HG02610 (cell line): Measurements from ENCODE around the gene PRAC2.
A peak's percentile ranks its signal among the peaks of the same experiment; 100 is the strongest.

Experiments
- ATAC-seq: cut with Tn5 transposase; IDR thresholded peaks from one replicate; pipeline ENCODE4 v1.9.1; 2021; ENCODE audit warnings: mild to moderate bottlenecking, moderate library complexity; ENCODE audit not compliant: unreplicated experiment

Gene PRAC2

DNA sequence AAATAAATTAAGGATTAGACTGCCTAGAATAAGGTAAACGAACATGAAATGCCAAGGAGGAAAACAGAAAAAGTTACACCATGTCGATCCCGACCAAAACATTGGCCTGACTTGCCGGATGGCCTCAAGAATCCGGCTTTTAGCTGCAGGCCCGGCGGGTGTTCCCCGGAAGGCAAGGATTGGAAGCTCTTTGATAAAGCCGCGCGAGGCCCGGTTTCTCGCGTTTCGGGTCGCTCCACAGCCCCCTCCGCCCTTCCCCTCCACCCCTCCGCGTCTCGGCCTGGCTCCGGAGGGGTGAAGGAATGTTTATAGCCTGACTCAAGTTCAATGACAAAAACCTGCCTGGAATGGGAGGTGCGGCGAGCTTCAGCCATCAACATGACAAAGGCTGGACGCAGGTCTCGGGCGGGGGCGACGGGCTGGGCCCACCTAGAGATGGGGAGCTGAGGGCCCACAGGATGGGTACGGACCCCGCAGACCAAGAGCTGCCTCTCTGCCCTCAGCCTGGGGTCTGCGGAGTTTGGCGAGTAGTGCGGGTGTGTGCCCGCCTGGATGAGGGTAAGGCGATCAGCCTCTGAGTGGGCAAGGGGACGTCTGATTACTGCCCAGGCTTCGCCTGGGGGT lies 3.2 kb upstream of the PRAC2 start:
- ATAC-seq: no peak

DNA sequence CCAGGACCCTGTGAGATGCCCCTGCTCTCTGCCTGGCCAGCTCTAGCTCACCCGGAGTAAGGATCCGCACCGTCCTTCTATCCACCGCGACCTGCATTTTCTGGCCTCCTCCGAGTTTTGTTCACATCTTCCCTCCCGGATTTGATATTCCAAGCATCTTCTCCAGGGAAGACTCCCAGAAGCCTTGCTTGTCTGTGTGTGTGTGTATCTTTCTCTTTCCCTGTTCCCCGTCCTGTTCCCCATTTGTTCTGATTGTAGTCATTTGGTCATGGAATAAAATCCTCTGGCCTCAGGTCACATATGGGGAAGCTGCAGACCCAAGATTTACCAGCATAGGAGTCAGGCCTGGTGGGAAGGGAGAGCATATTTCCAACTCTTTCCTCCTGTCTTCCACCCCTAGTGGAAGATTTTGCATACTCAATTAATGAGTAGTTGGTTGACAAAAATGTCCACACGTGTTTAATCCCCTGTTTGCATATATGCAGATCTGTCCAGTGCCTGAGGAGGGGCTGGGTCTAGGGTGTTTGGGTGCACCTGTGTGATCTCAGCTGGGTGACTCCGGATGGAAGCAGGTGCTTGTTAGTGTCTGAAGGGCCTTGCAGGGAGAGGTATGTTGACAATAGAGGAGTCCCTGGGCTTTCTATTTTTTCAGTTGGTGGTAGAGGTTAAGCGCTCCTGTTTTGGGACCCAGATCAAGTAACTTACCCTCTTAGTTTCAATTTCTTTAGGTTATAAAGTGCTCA lies 2.5 kb upstream of the PRAC2 start:
- no peak for ATAC-seq

DNA sequence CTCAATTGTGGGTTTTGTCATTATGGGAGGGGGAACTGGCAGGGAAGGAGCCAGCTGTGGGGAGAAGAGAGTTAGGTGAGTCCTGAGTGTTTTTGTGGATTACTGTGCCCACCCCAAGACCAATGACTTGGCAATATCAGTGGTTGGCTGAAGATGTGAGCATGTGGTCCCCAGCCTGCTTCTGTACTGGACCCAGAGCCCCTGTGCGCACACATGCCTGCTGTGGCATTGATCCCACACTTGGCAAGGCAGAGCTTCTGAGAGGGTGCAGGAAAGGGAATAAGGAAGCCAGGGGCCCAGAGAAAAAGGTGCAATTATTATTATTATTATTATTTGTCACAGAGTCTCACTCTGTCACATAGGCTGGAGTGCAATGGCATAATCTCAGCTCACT lies 2.0 kb upstream of the PRAC2 start:
- no peak for ATAC-seq

DNA sequence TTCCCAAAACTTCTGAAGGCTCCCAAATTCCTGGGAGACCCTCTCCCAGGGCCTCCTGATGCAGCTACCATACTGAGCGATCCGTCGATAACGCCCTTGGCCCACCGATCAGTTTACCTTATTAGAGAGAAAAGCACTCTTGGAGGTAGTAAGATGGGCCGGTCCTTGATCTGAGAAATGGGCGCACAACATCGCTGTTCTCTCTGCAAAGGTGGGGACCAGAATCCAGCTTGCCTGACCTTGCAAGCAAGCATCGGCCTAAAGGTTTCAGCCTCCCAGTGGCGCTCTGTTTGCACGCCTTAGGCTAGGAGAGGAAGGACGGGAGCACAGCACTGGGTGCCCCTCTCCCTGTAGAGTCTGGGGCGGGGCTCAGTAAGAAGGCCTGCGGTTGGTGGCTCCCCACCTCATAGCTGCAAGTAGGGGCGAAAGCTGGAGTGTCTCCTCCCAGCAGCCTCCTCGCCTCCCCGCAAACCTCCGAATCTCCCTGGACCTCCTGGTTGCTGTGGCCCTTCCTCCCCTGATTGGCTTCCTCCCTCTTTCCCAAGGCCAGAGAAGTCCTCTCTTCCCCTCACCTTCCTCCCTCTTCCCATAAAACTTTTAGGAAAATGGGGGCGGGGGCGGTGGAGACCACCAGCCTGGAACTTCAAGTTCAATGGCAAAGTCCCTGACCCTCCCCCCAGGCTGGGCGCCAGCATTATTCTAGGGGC lies 631 bp upstream of the PRAC2 start, which contains the start of gene PRAC1:
TSS of gene PRAC1 (minus strand) at position 318 of the 707 bp plus-strand sequence. CDS start at position 192, 126 bp downstream.
- no peak for ATAC-seq

DNA sequence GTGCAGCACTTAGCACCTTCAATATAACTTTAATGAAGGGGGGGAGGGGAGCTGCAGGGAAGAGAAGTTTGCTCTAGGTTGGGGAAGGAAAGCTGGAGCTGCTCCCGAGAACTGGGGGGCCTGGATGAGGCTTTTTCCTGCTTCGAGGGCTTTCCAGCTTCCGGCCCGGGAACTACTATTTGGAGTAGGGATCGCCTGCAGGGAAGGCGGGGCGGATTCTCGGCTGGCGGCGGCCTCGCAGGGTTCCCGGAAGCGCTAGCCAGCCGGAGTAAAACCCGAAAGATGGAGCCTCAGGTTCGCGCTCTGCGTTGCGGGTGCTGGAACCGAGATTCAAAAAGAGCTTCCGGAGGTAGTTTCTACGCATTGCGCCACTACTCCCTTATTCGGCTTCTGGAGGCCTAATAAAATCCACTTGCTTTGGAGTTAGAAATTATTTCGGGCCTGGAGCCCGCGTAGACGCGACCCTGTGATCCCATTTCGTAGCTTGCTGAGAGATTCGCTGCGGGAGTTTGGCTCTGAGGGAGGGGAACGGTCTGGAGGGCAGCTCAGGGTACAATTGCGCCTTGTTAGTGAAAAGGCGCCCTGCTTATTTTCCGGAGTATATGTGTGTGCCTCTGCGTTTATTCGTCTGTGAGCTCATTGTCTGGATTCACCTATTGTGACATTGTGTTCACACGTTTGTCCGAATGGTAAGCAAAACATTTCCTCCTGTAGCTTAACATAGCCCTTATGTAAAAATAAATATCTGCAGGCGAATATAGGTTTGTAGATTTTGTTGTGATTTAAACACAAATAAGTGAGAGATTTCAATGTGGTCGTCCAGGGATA lies 652 bp downstream of the PRAC2 start:
- no peak for ATAC-seq

DNA sequence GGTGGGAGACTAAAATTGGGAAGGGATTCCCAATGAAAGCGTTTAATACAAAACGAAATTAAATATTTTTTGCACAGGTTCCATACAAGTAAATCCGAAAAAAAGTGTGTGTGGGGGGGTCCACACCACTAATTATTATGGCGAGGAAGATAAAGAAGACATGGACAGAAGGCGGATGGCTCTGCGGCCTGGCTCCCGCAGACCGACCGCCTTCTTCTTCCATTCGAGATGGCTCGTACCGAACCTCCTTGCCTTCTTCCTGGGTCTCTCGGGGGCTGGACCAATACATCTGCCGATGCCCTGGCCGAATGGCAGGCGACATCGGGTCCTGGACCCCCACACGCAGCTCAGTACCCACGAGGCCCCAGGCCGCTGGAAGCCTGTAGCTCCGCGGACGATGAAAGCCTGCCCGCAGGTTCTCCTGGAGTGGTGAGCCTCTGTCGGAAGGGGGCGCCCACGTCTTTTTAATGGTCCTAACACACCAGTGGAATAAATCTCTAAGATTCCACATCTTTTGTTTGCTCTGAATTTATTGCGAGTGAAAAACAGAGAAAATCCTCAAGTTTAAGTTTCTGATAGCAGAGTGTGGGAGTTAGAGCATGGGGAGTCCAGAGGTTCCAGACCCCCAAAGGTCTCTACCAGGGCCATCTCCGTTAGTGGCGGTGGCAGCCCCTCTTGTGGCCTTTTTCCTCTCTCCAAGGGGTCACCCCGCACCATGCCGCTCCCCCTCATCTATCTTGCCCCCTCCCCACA lies 1.4 kb downstream of the PRAC2 start:
- ATAC-seq: peak; percentile 46

DNA sequence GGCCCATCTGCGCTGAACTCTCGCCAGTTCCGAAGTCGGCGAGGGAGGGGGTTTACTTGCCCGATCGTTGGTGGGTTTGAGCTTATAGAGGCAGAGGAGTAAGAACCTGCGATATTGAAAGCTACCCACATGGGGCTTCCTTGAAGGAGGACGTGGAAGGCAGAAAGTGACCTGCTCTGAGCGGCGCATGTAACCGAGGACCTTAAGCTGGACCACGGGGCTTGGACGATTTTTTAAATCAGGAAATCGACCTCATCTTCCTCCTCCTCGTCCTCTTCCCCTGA lies 2.0 kb downstream of the PRAC2 start:
- ATAC-seq: no peak

DNA sequence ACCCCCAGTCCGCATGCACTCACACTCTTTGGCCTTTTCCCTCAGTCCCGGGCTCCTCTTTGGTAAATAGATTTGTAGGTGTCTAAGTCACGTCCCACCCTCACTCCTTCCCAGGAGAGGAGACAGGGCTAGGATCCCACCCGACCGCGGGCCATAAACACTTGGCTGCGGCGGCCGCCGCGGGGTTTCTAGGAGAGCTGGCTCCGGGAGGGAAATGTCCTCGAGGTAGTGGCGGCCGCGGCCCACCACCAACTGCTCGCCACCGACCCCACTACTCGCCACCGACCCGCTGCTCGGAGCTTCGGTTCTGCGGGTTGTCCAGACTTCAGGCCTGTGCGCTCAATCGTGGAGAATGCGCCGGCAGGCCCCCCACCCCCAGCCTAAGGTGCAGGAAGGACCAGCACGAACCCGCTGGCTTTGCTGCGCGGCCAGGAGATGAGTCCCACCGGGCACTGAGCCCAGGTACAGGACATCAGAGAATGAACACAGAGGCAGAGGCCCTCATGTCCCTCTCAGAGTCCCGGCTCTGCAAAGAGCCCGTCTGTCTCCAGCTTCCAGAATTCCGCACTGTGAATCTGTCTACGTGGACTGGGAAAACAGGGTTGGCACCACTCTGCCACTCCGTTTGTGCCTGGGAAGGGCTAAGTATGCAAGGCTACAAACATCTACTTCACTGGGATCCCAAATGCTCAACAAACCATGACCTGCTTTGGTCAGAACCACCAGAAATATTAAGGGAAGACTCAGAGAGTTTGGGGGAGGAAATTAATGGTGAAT lies 2.5 kb downstream of the PRAC2 start:
- no peak for ATAC-seq

DNA sequence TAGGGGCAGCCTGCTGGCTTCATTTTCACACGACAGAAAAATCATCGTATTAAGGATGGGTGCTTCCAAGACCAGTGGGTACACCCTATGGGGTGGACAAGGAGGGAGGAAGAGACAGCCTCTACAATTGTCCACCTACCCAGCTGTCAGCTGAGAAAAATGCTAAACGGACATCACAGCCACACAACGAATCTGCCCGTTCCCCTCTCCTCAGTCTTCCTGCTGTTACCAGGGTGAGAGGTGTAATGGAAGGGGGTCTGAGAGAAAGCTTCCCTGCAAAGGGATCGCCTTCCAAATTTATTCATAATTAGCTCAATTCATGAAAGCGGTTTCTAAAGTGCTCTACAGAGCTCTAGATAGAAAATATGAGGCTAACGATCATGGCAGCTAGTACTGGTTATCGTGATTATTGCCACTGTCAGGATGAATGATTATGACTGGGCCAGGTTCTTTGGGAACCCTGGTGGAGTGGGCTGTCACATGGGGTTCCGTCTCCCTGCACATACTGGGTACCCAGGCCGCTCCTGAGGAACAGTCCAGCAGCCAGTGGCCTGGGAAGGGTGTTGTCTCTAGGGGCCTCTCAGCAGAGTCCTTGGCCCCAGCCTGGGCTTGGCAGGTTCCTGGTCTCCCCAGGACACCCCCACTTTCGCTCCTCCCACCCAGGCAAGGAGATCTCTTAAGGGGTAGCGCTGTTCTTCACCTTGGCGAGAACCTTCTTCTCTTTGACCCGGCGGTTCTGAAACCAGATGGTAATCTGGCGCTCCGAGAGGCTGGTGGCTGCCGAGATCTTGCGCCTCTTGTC lies 3.3 kb downstream of the PRAC2 start:
- ATAC-seq: no peak

DNA sequence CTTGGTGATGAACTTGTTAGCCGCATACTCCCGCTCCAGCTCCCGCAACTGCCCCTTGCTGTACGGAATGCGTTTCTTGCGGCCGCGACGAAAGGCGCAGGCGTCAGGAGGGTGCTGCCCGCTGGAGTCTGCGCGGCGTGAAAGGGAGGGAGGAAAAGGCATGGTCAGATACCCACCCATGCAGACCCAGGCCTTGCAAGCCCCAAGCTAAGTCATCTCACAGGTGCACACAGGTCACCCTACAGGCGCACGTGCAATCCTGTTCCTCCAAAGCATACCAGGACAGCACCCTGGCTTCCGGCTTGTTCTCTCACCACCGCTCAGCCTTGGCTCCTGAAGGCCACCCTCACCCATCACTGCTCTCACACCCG lies 3.9 kb downstream of the PRAC2 start:
- no peak for ATAC-seq

DNA sequence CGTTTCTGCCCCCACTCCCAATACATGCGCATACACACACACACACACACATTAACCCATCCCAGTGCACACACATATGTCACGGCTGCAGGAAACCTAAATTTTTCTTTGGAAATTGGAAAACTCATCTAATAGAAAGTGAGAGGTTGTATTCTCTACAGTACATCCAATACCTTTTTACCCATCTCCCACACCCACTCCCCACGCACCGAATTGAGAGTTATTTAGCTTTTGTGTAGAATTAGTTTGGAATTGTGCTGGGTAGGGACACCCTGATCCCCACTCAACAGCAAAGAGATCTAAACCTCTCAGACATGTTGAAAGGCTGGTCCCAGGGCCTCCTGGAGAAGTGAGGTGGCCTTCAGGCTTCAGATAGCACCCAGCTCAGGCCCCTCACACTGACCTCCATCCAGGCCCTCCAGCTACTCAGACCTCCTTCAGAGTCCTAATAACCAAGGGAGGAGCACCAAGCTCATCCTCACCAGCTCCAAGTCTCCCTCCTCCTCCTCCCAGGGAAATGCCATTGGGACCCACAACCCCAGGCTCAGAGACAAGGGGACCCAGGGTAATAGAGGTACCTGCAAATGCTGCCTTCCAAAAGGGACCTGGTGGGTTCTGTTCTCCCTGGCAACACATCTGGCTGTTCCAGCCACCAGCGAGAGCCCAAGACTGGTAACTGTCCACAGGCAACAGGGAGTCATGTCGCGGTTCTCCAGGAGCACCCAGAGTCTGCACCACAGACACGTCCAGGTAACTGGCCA lies 4.6 kb downstream of the PRAC2 start:
- ATAC-seq: no peak

DNA sequence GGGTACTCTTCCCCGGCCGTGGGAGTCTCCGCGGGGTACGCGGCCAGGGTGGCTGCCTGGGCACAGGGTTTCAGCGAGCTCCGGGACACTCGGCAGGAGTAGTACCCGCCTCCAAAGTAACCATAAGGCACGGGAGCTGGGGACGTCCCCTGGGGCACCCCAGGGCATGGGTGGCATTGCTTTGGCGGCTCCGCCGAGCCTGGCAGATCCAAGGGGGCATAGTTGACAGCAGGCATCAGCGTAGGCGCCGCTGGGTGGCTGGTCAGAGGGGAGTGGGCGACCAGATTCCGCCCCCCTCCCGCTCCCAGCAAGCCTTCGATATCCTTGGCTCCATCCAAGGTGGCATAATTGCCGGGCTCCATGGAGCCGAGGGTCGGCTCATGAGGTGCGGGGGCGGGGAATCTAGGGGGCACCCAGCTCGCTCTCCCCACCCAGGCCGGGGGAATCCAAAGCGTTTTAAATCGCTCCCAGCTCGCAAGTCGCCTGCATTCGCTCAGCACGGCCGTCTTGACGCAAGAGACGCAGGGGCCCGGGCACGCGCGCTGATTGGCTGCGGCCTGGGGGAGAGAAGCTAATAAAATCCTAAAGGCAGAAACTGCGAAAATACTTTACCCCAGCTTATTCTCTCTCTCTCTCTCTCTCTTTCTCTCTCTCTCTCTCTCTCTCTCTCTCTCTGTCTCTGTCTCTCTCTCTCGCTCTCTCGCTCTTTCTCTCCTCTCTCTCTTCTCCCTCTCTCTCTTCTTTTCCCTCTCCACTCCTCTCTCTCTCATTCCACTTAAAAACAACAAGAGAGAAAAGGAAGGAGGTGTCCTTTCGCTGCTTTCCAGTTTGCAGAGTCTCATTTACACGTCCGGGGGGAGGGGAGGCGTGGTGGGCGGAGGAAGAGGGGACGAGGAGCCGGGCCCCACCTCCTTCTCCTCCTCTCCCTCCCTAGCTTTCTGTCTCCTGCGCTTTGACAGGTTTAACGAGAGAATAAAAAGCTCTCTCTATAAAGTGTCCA lies 5.5 kb downstream of the PRAC2 start, which contains the start of gene HOXB13:
TSS of gene HOXB13 (minus strand) at position 519 of the 1,000 bp plus-strand sequence. CDS start at position 362, 157 bp downstream.
- no peak for ATAC-seq

DNA sequence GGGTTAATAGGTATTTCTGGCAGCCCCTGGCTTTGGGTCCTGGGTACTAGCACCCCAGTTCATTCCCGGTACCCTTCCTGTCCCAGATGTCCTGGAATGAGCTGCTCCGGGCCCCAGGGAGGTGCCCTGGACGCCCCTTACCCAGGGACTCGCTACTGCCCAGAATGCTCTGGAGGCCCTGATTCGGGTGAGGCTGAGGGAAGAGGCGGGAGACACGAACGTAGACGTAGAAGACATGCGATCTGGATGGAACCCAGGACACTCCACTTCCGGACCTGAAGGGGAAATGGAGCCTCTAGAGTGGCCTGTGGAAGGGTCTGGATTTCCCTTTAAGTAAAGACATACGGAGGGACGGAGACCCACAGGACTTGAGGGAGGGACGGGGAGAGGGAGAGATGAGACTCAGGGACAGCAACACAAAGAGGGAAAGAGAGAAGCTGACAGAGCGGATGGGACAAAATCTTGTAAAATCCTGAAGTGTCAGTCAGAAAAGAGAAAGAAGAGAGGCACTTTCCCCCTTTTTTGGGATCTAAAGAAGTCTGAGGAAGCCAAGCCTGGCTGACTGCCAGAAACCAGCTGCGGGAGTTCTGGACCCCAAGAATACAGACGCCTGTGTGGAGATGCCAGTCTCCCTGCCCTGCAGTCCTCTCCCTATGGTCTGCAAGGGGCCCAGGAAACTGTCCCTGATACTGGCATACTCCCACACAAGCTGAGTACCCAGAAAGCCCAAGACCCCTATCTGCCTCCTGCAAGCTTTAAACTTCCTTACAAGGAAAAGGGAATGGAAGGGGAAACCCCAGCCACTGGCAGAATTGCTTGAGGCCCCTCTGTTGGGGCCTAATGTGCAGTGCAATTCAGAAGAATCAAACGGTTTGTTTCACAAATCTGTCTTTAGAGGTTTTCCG lies 6.6 kb downstream of the PRAC2 start:
- no peak for ATAC-seq

DNA sequence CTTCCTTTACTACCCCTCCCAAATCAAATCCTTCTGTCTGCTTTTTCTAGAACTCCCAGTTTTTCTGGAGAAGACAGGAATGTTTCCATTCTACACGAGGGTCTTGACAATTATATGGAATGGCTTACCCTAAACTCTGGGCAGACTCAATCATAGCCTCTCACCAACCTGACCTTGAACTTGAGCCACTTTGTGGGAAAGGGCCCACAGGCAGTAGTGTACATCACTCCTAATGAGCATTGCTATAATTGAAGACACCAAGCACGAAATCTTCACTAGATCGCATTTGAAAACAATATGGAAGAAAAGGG lies 7.2 kb downstream of the PRAC2 start:
- ATAC-seq: no peak

DNA sequence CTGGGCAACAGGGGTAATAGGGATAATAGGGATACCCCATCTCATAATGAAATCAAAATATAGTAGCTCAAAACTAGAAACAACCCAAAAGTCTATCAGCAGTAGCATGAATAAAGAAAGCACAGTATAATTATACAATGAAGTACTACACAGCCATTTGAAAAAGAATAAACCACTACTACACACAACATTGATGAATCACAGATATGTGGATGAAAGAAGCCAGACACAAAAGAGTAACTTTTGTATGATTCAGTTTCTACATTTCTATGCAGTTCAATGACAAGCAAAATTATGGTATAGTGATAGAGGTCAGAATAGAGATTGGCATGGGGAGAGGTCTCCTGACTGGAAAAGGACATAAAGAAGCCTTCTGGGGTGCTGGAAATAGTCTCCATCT lies 8.4 kb downstream of the PRAC2 start:
- ATAC-seq: no peak
